ENCODE data around the gene GPR173.

GRCh38 chrX:53056292-53056691, 7.7 kb downstream of the GPR173 start:
- TF ChIP-seq CTCF (IDR thresholded peaks at IDR 0.05) (no peak), POLR2A (IDR thresholded peaks at IDR 0.05) (no peak)
